OCI-LY1 (cell line): ENCODE data around the gene CHRDL1.

ENCODE experiments used
- H2AFZ ChIP-seq: fragments of 200-600 bp; sonication (generic), shearing (Covaris generic); 2 replicates; pipeline ENCODE4 v1.6.0; 2014; ENCODE audit warnings: antibody characterized with exemption, mild to moderate bottlenecking, low read length
- H3F3A ChIP-seq: fragments of 200-600 bp; sonication (generic), shearing (Covaris generic); 2 replicates; pipeline ENCODE4 v1.6.0; 2014; ENCODE audit warnings: mild to moderate bottlenecking, antibody characterized with exemption, low read length, moderate library complexity; ENCODE audit not compliant: insufficient read depth
- H3K27ac ChIP-seq: fragments of 200-600 bp; sonication (generic); 2 replicates; pipeline ENCODE4 v1.5.1; 2014; ENCODE audit warnings: low read length, mixed run types, mild to moderate bottlenecking, low read depth; ENCODE audit not compliant: poor library complexity, severe bottlenecking
- H3K27me3 ChIP-seq: fragments of 200-600 bp; sonication (generic); 2 replicates; pipeline ENCODE4 v1.6.0; 2014; ENCODE audit warnings: antibody characterized with exemption, mild to moderate bottlenecking, low read length, moderate library complexity; ENCODE audit not compliant: insufficient read depth
- H3K36me3 ChIP-seq: fragments of 200-600 bp; sonication (generic); 2 replicates; pipeline ENCODE4 v1.6.1; 2014; ENCODE audit warnings: mild to moderate bottlenecking, antibody characterized with exemption, low read length, moderate library complexity, mixed read lengths; ENCODE audit not compliant: insufficient read depth
- H3K4me1 ChIP-seq: fragments of 200-600 bp; sonication (generic); 2 replicates; pipeline ENCODE4 v1.5.1; 2014; ENCODE audit warnings: mild to moderate bottlenecking, low read length, moderate library complexity; ENCODE audit not compliant: insufficient read depth, severe bottlenecking
- H3K4me2 ChIP-seq: fragments of 200-600 bp; sonication (generic), shearing (Covaris generic); 2 replicates; pipeline ENCODE4 v1.6.1; 2014; ENCODE audit warnings: low read length
- H3K4me3 ChIP-seq: fragments of 200-600 bp; sonication (generic); 2 replicates; pipeline ENCODE4 v1.5.1; 2014; ENCODE audit warnings: low read length, low read depth, mild to moderate bottlenecking, mixed read lengths; ENCODE audit not compliant: poor library complexity, severe bottlenecking
- H3K79me2 ChIP-seq: fragments of 200-600 bp; shearing (Covaris generic); 2 replicates; pipeline ENCODE4 v1.6.1; 2016; ENCODE audit warnings: mixed run types, low read length, mixed read lengths; ENCODE audit not compliant: insufficient read depth
- H3K9ac ChIP-seq: fragments of 200-600 bp; sonication (generic), shearing (Covaris generic); 2 replicates; pipeline ENCODE4 v1.6.1; 2014; ENCODE audit warnings: mild to moderate bottlenecking, low read length, mixed read lengths
- H3K9me2 ChIP-seq: fragments of 200-600 bp; sonication (generic), shearing (Covaris generic); 2 replicates; pipeline ENCODE4 v1.6.1; 2014; ENCODE audit warnings: low read depth, mild to moderate bottlenecking, low read length, mixed read lengths
- H3K9me3 ChIP-seq: fragments of 200-600 bp; shearing (Covaris generic); 2 replicates; pipeline ENCODE4 v1.6.1; 2014; ENCODE audit warnings: low read length, mixed read lengths
- H4K20me1 ChIP-seq: fragments of 200-600 bp; sonication (generic), shearing (Covaris generic); 2 replicates; pipeline ENCODE4 v1.6.0; 2016; ENCODE audit warnings: mild to moderate bottlenecking, low read length; ENCODE audit not compliant: insufficient read depth
- EZH2 ChIP-seq: fragments of 200-600 bp; sonication (generic), shearing (Covaris generic); IDR thresholded peaks from 2 replicates; pipeline ENCODE4 v1.8.0; 2017; ENCODE audit warnings: borderline replicate concordance, mixed run types, mild to moderate bottlenecking, antibody characterized with exemption, low read length, moderate library complexity, mixed read lengths
- TF ChIP-seq, protein P1 (sequence below): fragments of 200-600 bp; sonication (generic), shearing (Covaris generic); IDR thresholded peaks from 2 replicates; pipeline ENCODE4 v1.5.1; 2017; ENCODE audit warnings: mild to moderate bottlenecking, antibody characterized with exemption, low read length, moderate library complexity, mixed read lengths

Gene CHRDL1

DNA sequence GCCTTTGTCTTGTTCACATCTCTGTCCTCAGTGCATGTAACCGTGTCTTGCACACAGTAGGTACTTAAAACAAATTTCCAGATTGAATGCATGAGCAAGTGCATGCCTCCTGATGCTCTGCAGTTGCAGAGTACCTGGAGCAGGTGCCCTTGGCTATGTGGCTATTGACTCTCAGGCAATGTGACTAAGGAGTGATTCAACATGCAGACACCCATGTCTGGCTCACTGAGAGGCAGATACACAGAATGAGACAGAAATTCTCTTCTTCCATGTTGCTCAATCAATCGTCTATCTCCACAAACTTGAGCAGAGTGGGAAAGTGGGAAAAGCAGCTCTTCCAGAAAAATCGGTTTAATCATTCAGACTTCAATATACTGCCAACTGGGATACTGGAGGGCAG, 111.0 kb downstream of the CHRDL1 start:
- H3K36me3 ChIP-seq: no peaks in the 10 kb centered on the region
- no peaks in the 10 kb centered on the region for H3K79me2 ChIP-seq
- H3K9me2 ChIP-seq: no peaks in the 10 kb centered on the region
- TF ChIP-seq, protein P1, sequence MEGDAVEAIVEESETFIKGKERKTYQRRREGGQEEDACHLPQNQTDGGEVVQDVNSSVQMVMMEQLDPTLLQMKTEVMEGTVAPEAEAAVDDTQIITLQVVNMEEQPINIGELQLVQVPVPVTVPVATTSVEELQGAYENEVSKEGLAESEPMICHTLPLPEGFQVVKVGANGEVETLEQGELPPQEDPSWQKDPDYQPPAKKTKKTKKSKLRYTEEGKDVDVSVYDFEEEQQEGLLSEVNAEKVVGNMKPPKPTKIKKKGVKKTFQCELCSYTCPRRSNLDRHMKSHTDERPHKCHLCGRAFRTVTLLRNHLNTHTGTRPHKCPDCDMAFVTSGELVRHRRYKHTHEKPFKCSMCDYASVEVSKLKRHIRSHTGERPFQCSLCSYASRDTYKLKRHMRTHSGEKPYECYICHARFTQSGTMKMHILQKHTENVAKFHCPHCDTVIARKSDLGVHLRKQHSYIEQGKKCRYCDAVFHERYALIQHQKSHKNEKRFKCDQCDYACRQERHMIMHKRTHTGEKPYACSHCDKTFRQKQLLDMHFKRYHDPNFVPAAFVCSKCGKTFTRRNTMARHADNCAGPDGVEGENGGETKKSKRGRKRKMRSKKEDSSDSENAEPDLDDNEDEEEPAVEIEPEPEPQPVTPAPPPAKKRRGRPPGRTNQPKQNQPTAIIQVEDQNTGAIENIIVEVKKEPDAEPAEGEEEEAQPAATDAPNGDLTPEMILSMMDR: no peak
- no peak for TF ChIP-seq EZH2
- no peak overlapping the region for H3K4me3 ChIP-seq
- no peaks in the 10 kb centered on the region for H3K9me3 ChIP-seq
- H2AFZ ChIP-seq: no peak overlapping the region
- no peaks in the 10 kb centered on the region for H3F3A ChIP-seq
- H3K27me3 ChIP-seq: no peaks in the 10 kb centered on the region
- no peaks in the 10 kb centered on the region for H3K4me1 ChIP-seq
- no peaks in the 10 kb centered on the region for H4K20me1 ChIP-seq
- H3K9ac ChIP-seq: no peak overlapping the region
- H3K27ac ChIP-seq: no peak overlapping the region
- no peak overlapping the region for H3K4me2 ChIP-seq

DNA sequence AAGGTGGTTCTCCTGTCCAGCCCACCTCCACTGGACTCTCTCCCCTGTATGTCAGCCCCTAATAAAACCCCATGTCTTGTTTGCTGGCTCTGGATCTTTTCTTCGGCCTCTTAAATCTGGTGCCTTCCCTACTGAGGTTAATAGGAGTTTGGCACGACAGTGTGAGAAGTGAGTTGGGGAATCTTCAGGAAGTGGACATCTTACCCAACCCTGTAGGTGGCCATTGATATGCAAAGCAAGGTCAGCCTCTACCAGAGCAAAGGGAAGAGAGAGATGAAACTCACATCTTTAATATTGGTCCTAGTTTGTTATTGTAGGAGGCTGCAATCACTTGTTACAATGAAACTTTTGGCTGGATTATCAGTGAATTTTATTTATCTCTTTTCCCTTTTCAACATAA, 111.7 kb downstream of the CHRDL1 start:
- H3K9ac ChIP-seq: no peak overlapping the region
- no peak overlapping the region for H2AFZ ChIP-seq
- H3K27ac ChIP-seq: no peak overlapping the region
- H3F3A ChIP-seq: no peaks in the 10 kb centered on the region
- H3K4me1 ChIP-seq: no peaks in the 10 kb centered on the region
- no peaks in the 10 kb centered on the region for H3K9me2 ChIP-seq
- H3K79me2 ChIP-seq: no peaks in the 10 kb centered on the region
- no peaks in the 10 kb centered on the region for H4K20me1 ChIP-seq
- no peaks in the 10 kb centered on the region for H3K27me3 ChIP-seq
- TF ChIP-seq EZH2: no peak
- TF ChIP-seq, protein P1: no peak
- no peak overlapping the region for H3K4me2 ChIP-seq
- H3K9me3 ChIP-seq: no peaks in the 10 kb centered on the region
- H3K4me3 ChIP-seq: no peak overlapping the region
- no peaks in the 10 kb centered on the region for H3K36me3 ChIP-seq

DNA sequence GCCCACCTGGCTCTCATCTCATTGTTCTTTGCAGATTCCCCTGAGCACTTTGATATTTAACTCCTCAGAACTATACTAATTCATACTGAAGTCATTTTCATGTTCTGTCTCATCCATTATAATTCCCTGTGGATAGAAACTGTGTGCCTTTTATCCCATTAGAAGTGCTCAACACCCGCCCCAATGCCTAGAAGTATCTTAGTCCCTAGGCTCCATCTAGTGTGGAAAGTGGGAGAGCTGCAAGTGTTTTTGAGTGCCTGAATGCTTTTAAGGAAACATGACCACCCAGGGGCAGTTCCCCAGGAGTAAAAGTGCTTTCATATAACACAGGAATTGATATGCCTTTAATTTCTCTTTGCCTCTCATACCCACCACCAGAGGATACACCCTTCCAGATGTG, 117.0 kb downstream of the CHRDL1 start:
- H3K4me2 ChIP-seq: no peak overlapping the region
- no peak overlapping the region for H2AFZ ChIP-seq
- H3K4me1 ChIP-seq: no peaks in the 10 kb centered on the region
- no peaks in the 10 kb centered on the region for H3K27me3 ChIP-seq
- H3K27ac ChIP-seq: no peak overlapping the region
- H3K79me2 ChIP-seq: no peaks in the 10 kb centered on the region
- no peaks in the 10 kb centered on the region for H3K9me2 ChIP-seq
- H3K9me3 ChIP-seq: no peaks in the 10 kb centered on the region
- H3K36me3 ChIP-seq: no peaks in the 10 kb centered on the region
- TF ChIP-seq, protein P1: no peak
- no peak overlapping the region for H3K9ac ChIP-seq
- no peak overlapping the region for H3K4me3 ChIP-seq
- no peaks in the 10 kb centered on the region for H4K20me1 ChIP-seq
- no peaks in the 10 kb centered on the region for H3F3A ChIP-seq
